Measurements from ENCODE around the gene CASP8. TPM values are rescaled to one million over a fixed set of nuclear protein-coding genes. Genes with fewer than 3 reads are reported as not detected.

CASP8 gene
- total and polyA plus RNA-seq, 4 donors = 4.5 to 15.1 (median 8.7) TPM

- H3K36me3 ChIP-seq (ENCODE audit: control insufficient read depth in 4 of 4, insufficient read depth in 3 of 4, low read depth in 1 of 4, low read length in 3 of 4) = no peaks in the 10 kb centered on the region
- H3K9ac ChIP-seq (ENCODE audit: low read depth in 1 of 2, low read length in 2 of 2) = no peak overlapping the region
- peaks cover 0 to 7% (median 1%) of the 10 kb centered on the region in 4 donors for H3K4me1 ChIP-seq (ENCODE audit: control insufficient read depth in 4 of 4, insufficient read depth in 4 of 4, low read length in 3 of 4)
- no peak for DNase-seq (ENCODE audit: low spot score)
- no peaks in the 10 kb centered on the region for H3K27me3 ChIP-seq (ENCODE audit: control insufficient read depth in 4 of 4, insufficient read depth in 4 of 4, low read length in 3 of 4)
- H3K9me3 ChIP-seq (ENCODE audit: control insufficient read depth in 4 of 4, low read length in 3 of 4) = no peaks in the 10 kb centered on the region
- 53% methylated on average over 15 of the region's 15 CpGs for WGBS
- peak overlapping the region; percentile 67 to 75 for H3K27ac ChIP-seq (ENCODE audit: low read depth in 1 of 2, low read length in 2 of 2)
- TF ChIP-seq HNF4G (IDR thresholded peaks at IDR 0.05) (no peak), SP1 (IDR thresholded peaks at IDR 0.05) (no peak), GABPA (IDR thresholded peaks at IDR 0.05 in 1 of 2, conservative IDR thresholded peaks at IDR 0.05 in 1 of 2) (no peak), TAF1 (conservative IDR thresholded peaks at IDR 0.05) (no peak), FOXA1 (IDR thresholded peaks at IDR 0.05) (no peak), RXRA (IDR thresholded peaks at IDR 0.05) (no peak), RAD21 (IDR thresholded peaks at IDR 0.05) (no peak), CTCF (IDR thresholded peaks at IDR 0.05; ENCODE audit: low read depth, low read length, missing input control) (no peak), JUND (IDR thresholded peaks at IDR 0.05) (no peak), FOXA2 (IDR thresholded peaks at IDR 0.05) (no peak), MAX (IDR thresholded peaks at IDR 0.05) (no peak), ATF3 (IDR thresholded peaks at IDR 0.05) (no peak), REST (IDR thresholded peaks at IDR 0.05) (no peak), HNF4A (conservative IDR thresholded peaks at IDR 0.05) (no peak), EGR1 (IDR thresholded peaks at IDR 0.05; ENCODE audit: low read depth in 2 of 2) (no peak), NR2F2 (IDR thresholded peaks at IDR 0.05) (no peak), YY1 (IDR thresholded peaks at IDR 0.05) (no peak), ZBTB33 (IDR thresholded peaks at IDR 0.05) (no peak)
- peak overlapping the region in 2 of 3 donors; percentile 35 to 45 for H3K4me3 ChIP-seq (ENCODE audit: low read depth in 1 of 3, low read length in 3 of 3)
Observed at GRCh38 chr2:201258666-201259615, 1.4 kb upstream of the CASP8 start.
